Iris pigment epithelial cell (primary cell): ENCODE measurements around the gene ZG16.
A peak's percentile ranks its signal among the peaks of the same experiment; 100 is the strongest.

ENCODE experiments used
- DNase-seq: peaks from one replicate; pipeline ENCODE4 v3.0.0-alpha.2; 2011; ENCODE audit warnings: low read depth

Gene ZG16

GRCh38 chr16:29809850-29810698, 32.0 kb downstream of the ZG16 start:
- no peak for DNase-seq

DNA sequence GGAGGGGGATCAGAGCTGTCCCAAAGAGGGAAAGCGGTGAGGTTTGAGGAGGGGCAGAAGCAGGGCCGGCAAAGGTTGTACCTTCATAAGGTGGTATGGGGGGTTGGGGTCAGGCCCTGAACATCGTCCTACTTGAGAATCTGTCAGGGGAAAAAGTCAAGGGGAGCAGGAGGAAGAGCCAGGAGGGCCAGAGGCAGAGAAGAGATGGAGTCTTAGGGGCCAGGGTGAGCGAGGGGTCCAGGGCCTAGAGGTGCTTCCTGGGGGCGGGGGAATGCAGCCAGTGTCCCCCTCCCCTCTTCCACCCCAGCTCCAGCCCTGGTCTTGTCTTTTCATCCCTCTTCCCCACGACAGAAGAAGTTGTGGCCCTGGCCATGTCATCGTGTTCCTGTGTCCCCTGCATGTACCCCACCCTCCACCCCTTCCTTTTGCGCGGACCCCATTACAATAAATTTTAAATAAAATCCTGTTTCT, 32.7 kb downstream of the ZG16 start:
- DNase-seq = no peak

- peak; percentile 99 for DNase-seq
Measured at GRCh38 chr16:29811170-29811895, 33.3 kb downstream of the ZG16 start.

- no peak for DNase-seq
Measured at GRCh38 chr16:29811896-29812665, 34.0 kb downstream of the ZG16 start, which contains the start of gene PRRT2. PRRT2 (plus strand) TSS chr16:29812193; CDS start chr16:29813055, 862 bp downstream.

GRCh38 chr16:29812754-29813643, 34.9 kb downstream of the ZG16 start:
- no peak for DNase-seq

- DNase-seq = no peak
Measured at GRCh38 chr16:29813644-29814562, 35.8 kb downstream of the ZG16 start.

GRCh38 chr16:29814592-29814991, 36.5 kb downstream of the ZG16 start:
- no peak for DNase-seq

DNA sequence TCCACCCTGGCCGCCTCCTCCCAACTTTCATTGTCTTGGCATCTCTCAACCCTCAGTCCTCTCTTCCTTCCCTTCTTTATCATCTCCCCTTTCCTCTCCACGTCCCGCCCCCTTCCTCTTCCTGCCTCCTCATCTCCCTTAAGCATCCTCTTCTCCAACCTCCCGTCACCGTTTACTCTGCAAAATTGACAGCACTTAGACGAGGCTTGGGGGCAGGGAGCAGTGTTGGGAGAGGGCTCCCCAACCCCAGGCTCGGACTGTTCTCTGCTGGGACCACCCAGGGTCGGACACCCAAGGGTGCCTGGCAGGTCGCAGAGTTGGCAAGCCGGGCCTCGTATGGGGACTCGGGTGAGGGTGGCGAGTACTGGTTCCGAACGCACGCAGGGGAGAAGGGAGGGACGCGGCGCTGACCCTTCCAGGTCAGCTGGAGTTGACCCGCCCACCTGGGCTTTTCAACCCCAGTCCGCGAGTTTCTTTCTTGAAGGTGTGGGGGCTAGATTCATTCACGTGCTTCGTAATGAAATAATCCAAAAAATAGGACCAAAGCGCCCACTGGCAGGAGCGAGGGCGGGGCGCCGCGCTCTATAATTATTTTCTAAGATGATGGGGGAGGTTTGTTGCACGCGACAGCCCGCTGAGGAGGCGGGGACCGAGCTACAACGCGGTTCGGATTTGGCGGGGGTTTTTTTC, 37.1 kb downstream of the ZG16 start:
- no peak for DNase-seq

- peak; percentile 100 for DNase-seq
Measured at GRCh38 chr16:29815793-29816693, 38.0 kb downstream of the ZG16 start, which contains the start of gene PAGR1. PAGR1 (plus strand) TSS chr16:29816152; CDS start chr16:29816526, 374 bp downstream.

DNA sequence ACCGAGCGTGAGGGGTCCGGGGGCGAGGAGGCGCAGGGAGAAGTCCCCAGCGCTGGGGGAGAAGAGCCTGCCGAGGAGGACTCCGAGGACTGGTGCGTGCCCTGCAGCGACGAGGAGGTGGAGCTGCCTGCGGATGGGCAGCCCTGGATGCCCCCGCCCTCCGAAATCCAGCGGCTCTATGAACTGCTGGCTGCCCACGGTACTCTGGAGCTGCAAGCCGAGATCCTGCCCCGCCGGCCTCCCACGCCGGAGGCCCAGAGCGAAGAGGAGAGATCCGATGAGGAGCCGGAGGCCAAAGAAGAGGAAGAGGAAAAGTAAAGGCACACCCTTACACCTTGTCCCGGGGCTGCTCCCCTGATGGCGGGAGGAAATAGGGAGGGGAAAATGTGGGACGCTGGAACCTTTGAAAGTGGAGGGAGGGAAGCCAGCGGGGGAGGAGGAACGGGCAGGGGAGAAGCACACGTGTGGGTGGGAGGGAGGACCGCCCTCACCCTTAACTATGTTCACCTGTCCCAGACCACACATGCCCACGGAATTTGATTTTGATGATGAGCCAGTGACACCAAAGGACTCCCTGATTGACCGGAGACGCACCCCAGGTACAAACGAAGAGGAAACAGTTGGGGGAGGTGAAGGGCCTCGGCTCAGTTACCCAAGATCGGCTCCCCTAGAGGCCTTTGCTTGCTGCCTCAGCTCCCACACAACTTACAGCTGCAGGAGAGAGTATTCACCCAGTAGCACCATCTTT, 38.8 kb downstream of the ZG16 start:
- peak; percentile 66 for DNase-seq

DNA sequence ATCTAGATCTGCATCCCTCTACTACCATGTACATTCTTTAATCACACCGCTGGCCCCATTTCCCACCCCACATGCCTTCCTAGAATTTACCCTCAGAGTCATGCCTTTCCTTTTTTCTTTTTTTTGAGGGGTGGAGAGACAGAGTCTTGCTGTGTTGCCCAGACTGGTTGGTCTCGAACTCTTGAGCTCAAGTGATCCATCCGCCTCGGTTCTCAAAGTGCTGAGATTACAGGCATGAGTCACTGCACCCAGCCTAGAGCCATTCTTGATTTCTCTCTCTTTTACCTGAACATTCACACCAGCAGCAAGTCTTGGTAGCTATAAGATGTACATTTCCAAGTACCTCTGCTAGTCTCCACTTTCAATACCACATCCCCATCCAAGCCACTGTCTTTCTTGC, 40.0 kb downstream of the ZG16 start:
- DNase-seq = no peak

DNA sequence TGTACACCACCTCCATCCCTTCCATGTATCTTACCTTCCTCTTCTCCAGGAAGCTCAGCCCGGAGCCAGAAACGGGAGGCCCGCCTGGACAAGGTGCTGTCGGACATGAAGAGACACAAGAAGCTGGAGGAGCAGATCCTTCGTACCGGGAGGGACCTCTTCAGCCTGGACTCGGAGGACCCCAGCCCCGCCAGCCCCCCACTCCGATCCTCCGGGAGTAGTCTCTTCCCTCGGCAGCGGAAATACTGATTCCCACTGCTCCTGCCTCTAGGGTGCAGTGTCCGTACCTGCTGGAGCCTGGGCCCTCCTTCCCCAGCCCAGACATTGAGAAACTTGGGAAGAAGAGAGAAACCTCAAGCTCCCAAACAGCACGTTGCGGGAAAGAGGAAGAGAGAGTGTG, 41.5 kb downstream of the ZG16 start:
- DNase-seq = no peak

- peak; percentile 70 for DNase-seq
Measured at GRCh38 chr16:29820271-29820701, 42.2 kb downstream of the ZG16 start, which contains the start of gene MVP. MVP (plus strand) TSS chr16:29820462; CDS start chr16:29830550, 10,088 bp downstream.

- no peak for DNase-seq
Measured at GRCh38 chr16:29820730-29821642, 42.9 kb downstream of the ZG16 start.

DNA sequence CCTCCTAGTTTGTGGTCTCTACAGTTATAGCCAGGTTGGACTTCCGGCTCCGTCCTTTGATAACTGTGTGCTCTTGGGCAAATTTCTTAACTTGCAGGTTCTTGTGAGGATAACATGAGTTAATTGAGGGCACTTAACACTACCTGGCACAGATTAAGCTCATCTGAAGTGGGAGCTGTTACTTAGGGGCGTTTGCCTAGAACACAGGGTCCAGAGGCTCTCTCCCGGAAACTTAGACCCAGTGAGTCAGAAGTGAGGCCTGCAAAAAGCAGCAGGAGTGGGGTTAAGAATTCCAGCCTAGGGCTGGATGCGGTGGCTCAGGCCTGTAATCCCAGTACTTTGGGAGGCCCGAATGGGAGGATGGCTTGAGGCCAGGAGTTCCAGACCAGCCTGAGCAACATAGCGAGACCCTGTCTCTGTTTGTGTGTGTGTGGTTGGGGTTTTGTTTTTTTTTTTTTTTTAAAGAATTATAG, 43.6 kb downstream of the ZG16 start:
- DNase-seq = peak; percentile 82

DNA sequence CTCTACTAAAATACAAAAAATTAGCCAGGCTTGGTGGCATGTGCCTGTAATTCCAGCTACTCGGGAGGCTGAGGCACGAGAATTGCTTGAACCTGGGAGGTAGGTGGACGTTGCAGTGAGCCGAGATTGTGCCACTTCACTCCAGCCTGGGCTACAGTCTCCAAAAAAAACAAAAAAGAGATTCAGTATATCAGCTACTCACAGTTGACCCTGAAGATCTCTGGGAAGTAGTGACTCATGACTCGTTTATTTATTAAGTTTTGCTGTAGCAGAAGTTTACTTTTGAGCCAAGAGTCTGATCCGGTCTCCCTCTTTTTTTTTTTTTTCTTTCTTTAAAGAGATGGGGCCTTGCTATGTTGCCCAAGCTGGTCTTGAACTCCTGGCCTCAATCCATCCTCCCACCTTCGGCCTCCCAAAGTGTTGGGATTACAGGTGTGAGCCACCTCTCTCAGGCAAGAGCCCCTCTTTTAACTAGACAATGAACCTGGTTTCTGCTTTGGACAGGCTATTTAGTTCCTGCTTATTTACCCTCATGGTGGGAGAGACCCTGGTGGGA, 46.6 kb downstream of the ZG16 start:
- peak; percentile 84 for DNase-seq
